ENCODE measurements around the gene GPC3.

DNA sequence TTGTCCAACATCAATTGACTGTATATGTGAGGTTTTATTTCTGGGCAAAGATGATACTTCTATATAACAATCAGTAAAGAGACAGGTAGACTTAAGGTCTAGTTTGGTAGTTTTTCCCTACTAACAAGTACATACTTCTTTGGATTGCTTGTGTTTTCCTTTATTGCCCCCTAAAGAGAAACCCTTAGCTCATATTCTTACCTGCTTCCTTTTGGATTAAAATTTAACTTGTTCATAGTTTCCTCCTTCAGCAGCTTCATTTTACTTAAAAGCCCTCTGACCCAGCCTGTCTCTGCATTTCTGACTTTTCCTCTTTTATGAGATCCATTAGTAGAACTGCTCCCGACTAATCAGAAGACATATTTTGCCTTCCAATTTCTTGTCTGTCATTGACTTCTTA, 494.4 kb downstream of the GPC3 start:
- TF ChIP-seq, protein P1, sequence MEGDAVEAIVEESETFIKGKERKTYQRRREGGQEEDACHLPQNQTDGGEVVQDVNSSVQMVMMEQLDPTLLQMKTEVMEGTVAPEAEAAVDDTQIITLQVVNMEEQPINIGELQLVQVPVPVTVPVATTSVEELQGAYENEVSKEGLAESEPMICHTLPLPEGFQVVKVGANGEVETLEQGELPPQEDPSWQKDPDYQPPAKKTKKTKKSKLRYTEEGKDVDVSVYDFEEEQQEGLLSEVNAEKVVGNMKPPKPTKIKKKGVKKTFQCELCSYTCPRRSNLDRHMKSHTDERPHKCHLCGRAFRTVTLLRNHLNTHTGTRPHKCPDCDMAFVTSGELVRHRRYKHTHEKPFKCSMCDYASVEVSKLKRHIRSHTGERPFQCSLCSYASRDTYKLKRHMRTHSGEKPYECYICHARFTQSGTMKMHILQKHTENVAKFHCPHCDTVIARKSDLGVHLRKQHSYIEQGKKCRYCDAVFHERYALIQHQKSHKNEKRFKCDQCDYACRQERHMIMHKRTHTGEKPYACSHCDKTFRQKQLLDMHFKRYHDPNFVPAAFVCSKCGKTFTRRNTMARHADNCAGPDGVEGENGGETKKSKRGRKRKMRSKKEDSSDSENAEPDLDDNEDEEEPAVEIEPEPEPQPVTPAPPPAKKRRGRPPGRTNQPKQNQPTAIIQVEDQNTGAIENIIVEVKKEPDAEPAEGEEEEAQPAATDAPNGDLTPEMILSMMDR (IDR thresholded peaks at IDR 0.05; ENCODE audit: low read length) = no peak
- no peak for TF ChIP-seq EZH2 (IDR thresholded peaks at IDR 0.05; ENCODE audit: borderline replicate concordance, low read length)
